K562 (cell line): ENCODE measurements around the gene RPL39. TPM values are rescaled to one million over a fixed set of nuclear protein-coding genes. Genes with fewer than 3 reads are reported as not detected.

ENCODE experiments used
- ATAC-seq: fragments of 200-7000 bp; cut with Tn5 transposase; 3 replicates; pipeline ENCODE4 v1.9.1; 2020; ENCODE audit warnings: moderate library complexity
- BruUV-seq: library from RNA; stranded (reverse); fragments of 400-500 nt; replicated peaks from 2 replicates; lab custom pipeline; 2021; lab: Mats Ljungman, UMichigan
- CTCF ChIA-PET: fragments of 300-600 bp; formaldehyde crosslinking; extraction: SDS; loops from one replicate; lab custom pipeline; 2021; ENCODE audit warnings: low intra/inter-chr PET ratio; lab: Yijun Ruan, JAX
- POLR2A ChIA-PET: fragments of 300-600, 350-650 bp; sonication (Branson Sonifier 250); formaldehyde crosslinking; extraction: SDS; loops from one replicate; lab custom pipeline; 2021; ENCODE audit warnings: antibody characterized with exemption, inconsistent platforms; lab: Yijun Ruan, JAX
- DNase-seq, 4 experiments: peaks; one replicate each; pipeline versions ENCODE4 v3.0.0 to v3.0.0-alpha.2; 2011 to 2018; ENCODE audit warnings: low spot score in 3 of 4, mixed read lengths in 3 of 4; ENCODE audit errors: extremely low read depth in 1 of 4
- FAIRE-seq: peaks from 2 replicates; lab custom pipeline; 2011; peaks lifted over from hg19 to GRCh38; lab: Jason Lieb, UNC
- H2AFZ ChIP-seq: 2 replicates; pipeline ENCODE4 v1.6.0; 2011; ENCODE audit warnings: low read depth, low read length, control low read depth, inconsistent platforms
- H3K27ac ChIP-seq: fragments of 200-600 bp; 3 replicates; pipeline ENCODE4 v1.8.0; 2011; ENCODE audit warnings: low read depth, mild to moderate bottlenecking, control low read depth, inconsistent platforms, low read length, moderate library complexity, mixed read lengths; ENCODE audit errors: extremely low read depth
- H3K27me3 ChIP-seq, 2 experiments: fragments of 300-600 bp in 1 of 2; 2 replicates in 1 of 2; 3 replicates in 1 of 2; pipeline versions ENCODE4 v1.6.0 to v1.8.0; 2011; ENCODE audit warnings: inconsistent platforms in 2 of 2, low read length in 2 of 2, mild to moderate bottlenecking in 1 of 2, mixed read lengths in 1 of 2, moderate library complexity in 1 of 2; ENCODE audit not compliant: control insufficient read depth in 2 of 2, insufficient read depth in 2 of 2
- H3K36me3 ChIP-seq: fragments of 300-600 bp; 3 replicates; pipeline ENCODE4 v1.8.0; 2011; ENCODE audit warnings: mild to moderate bottlenecking, low read length, inconsistent platforms; ENCODE audit not compliant: control insufficient read depth, insufficient read depth
- H3K4me1 ChIP-seq, 2 experiments: fragments of 200-600 bp in 1 of 2; replicated peaks in 1 of 2; 2 replicates in 1 of 2; 3 replicates in 1 of 2; pipeline versions ENCODE4 v1.5.1 to v1.8.0; 2011; ENCODE audit warnings: inconsistent platforms in 2 of 2, low read length in 2 of 2, mild to moderate bottlenecking in 1 of 2, mixed read lengths in 1 of 2, moderate library complexity in 1 of 2; ENCODE audit not compliant: control insufficient read depth in 2 of 2, insufficient read depth in 2 of 2
- H3K4me2 ChIP-seq: 2 replicates; pipeline ENCODE4 v1.6.1; 2011; ENCODE audit warnings: low read length, control low read depth, inconsistent platforms, mixed read lengths; ENCODE audit not compliant: insufficient read depth
- H3K4me3 ChIP-seq: fragments of 200-600 bp; sonication (generic), shearing (Covaris generic); 2 replicates; pipeline ENCODE4 v1.5.1; 2016; ENCODE audit warnings: control low read depth, inconsistent platforms
- H3K79me2 ChIP-seq: fragments of 200-600 bp; 3 replicates; pipeline ENCODE4 v1.8.0; 2011; ENCODE audit warnings: low read length, inconsistent platforms; ENCODE audit not compliant: control insufficient read depth, insufficient read depth
- H3K9ac ChIP-seq, 2 experiments: 2 replicates each; pipeline versions ENCODE4 v1.6.0 to v1.6.1; 2011; ENCODE audit warnings: low read depth in 2 of 2, low read length in 2 of 2, control low read depth in 1 of 2, inconsistent platforms in 1 of 2, mild to moderate bottlenecking in 1 of 2, mixed read lengths in 1 of 2; ENCODE audit not compliant: insufficient read depth in 1 of 2
- H3K9me1 ChIP-seq: one replicate; pipeline ENCODE4 v1.6.0; 2011; ENCODE audit warnings: inconsistent platforms, mild to moderate bottlenecking, low read length, moderate library complexity; ENCODE audit not compliant: control insufficient read depth, insufficient read depth
- H3K9me3 ChIP-seq: replicated peaks from 2 replicates; pipeline ENCODE4 v1.5.1; 2011; ENCODE audit warnings: low read depth, low read length, inconsistent platforms; ENCODE audit not compliant: control insufficient read depth, insufficient read depth
- H4K20me1 ChIP-seq: replicated peaks from 2 replicates; pipeline ENCODE4 v1.6.1; 2011; ENCODE audit warnings: low read length, inconsistent platforms, mixed read lengths; ENCODE audit not compliant: control insufficient read depth, insufficient read depth
- CHD1 ChIP-seq: fragments of 200-600 bp; sonication (generic); IDR thresholded peaks from one replicate; pipeline ENCODE4 v1.6.1; 2012; ENCODE audit warnings: mild to moderate bottlenecking, moderate library complexity, low read length, inconsistent platforms
- CREM ChIP-seq: IDR thresholded peaks from 2 replicates; pipeline ENCODE4 v1.6.1; 2014; ENCODE audit warnings: antibody characterized with exemption, low read depth
- CTCF ChIP-seq, 3 experiments: IDR thresholded peaks in 2 of 3; conservative IDR thresholded peaks in 1 of 3; 2 replicates each; pipeline ENCODE4 v1.5.1; 2011 to 2012; ENCODE audit warnings: low read length in 3 of 3, mild to moderate bottlenecking in 3 of 3, control low read depth in 2 of 3, improper control_type of control experiment in 1 of 3, inconsistent platforms in 1 of 3, low read depth in 1 of 3, mixed read lengths in 1 of 3, moderate library complexity in 1 of 3; ENCODE audit not compliant: insufficient read depth in 2 of 3
- FOXK1 ChIP-seq: sonication (generic); formaldehyde crosslinking; IDR thresholded peaks from 2 replicates; pipeline ENCODE4 v1.8.0; 2022; ENCODE audit warnings: missing genetic modification reagents, mild to moderate bottlenecking, borderline replicate concordance
- KLF16 ChIP-seq: IDR thresholded peaks from 2 replicates; pipeline ENCODE4 v1.6.1; 2016; ENCODE audit warnings: antibody characterized with exemption
- POLR2A ChIP-seq: fragments of 450-650 bp; conservative IDR thresholded peaks from 2 replicates; pipeline ENCODE4 v1.6.1; 2016
- POLR2AphosphoS5 ChIP-seq: IDR thresholded peaks from 2 replicates; pipeline ENCODE4 v1.6.1; 2011; ENCODE audit warnings: mild to moderate bottlenecking, low read depth, low read length, moderate library complexity; ENCODE audit not compliant: control insufficient read depth, insufficient read depth
- POLR2B ChIP-seq: fragments of 450-650 bp; IDR thresholded peaks from 2 replicates; pipeline ENCODE4 v1.6.1; 2018; ENCODE audit warnings: low read depth; ENCODE audit not compliant: partially characterized antibody
- PRDM10 ChIP-seq: fragments of 450-650 bp; IDR thresholded peaks from 2 replicates; pipeline ENCODE4 v1.6.1; 2018; ENCODE audit not compliant: partially characterized antibody
- RAD21 ChIP-seq, 2 experiments: fragments of 250-450 bp in 1 of 2; fragments of 450-650 bp in 1 of 2; sonication (Bioruptor Pico) in 1 of 2; formaldehyde crosslinking in 1 of 2; IDR thresholded peaks in 1 of 2; conservative IDR thresholded peaks in 1 of 2; 2 replicates each; pipeline versions ENCODE4 v1.4.0 to v1.8.0; 2020 to 2022; ENCODE audit warnings: mild to moderate bottlenecking in 2 of 2, moderate library complexity in 1 of 2
- RBFOX2 ChIP-seq: fragments of 200-400 bp; formaldehyde crosslinking; IDR thresholded peaks from 2 replicates; pipeline ENCODE4 v1.6.1; 2017; ENCODE audit warnings: low read depth, mild to moderate bottlenecking, low read length, moderate library complexity
- RCOR1 ChIP-seq, 2 experiments: IDR thresholded peaks; 2 replicates each; pipeline ENCODE4 v1.6.1; 2012; ENCODE audit warnings: low read depth in 2 of 2, low read length in 2 of 2, borderline replicate concordance in 1 of 2, improper control_type of control experiment in 1 of 2
- SAFB ChIP-seq: fragments of 200-400 bp; formaldehyde crosslinking; IDR thresholded peaks from 2 replicates; pipeline ENCODE4 v1.6.1; 2017; ENCODE audit warnings: low read depth, low read length, borderline replicate concordance
- SUPT5H ChIP-seq: fragments of 450-650 bp; IDR thresholded peaks from 2 replicates; pipeline ENCODE4 v1.6.1; 2016
- TEAD2 ChIP-seq: fragments of 450-650 bp; IDR thresholded peaks from 2 replicates; pipeline ENCODE4 v1.6.1; 2016; ENCODE audit warnings: missing genetic modification characterization, control low read depth, missing compliant biosample characterization
- WGBS: fragments of 100-300 bp; shearing (Covaris generic); methylation state at CpG from one replicate; pipeline ENCODE4 v1.1.6; 2016; ENCODE audit warnings: low coverage, mixed read lengths; ENCODE audit not compliant: insufficient coverage; ENCODE audit errors: missing lambda C conversion rate; 5-methylcytosine and 5-hydroxymethylcytosine counted together
- in situ Hi-C: fragments of 300-500 bp; cut with MboI; formaldehyde crosslinking; loops from 4 replicates; pipeline ENCODE4 v1.15.0; 2018; ENCODE audit warnings: inconsistent platforms, mixed read lengths
- intact Hi-C: fragments of 100-400 bp; cut with micrococcal nuclease; formaldehyde crosslinking; loops from 2 replicates; pipeline ENCODE4 v1.14.2; 2022
- polyA plus RNA-seq, 8 experiments: library from polyadenylated mRNA; depleted of rRNA in 4 of 8; stranded (reverse) in 5 of 8; unstranded in 3 of 8; fragments of >200 nt; fragmentation: Nextera tagmentation in 2 of 8; fragmentation: Illumina TruSeq in 1 of 8; extraction: Ambion mirVana in 2 of 8; extraction: Trizol in 1 of 8; gene quantifications; 2 replicates each; pipeline versions ENCODE4 v1.2.1 to v1.2.3, GENCODE V29; 2011 to 2014; ENCODE audit warnings: inconsistent platforms in 1 of 8, missing spikeins in 1 of 8
- total RNA-seq, 7 experiments: library from RNA; depleted of rRNA in 6 of 7; stranded (reverse); fragments of >200 nt in 6 of 7; fragmentation: Illumina TruSeq in 2 of 7; extraction: Trizol in 2 of 7; gene quantifications; 2 replicates each; pipeline versions ENCODE4 v1.2.1 to v1.2.3, GENCODE V29; 2011 to 2021; ENCODE audit warnings: low replicate concordance in 1 of 7

The RPL39 gene
- total and polyA plus RNA-seq, 9 of the 15 experiments (the other 6 are each of a cell fraction or from before 2014, with no cell fraction given): 1,382 to 5,043 (median 3,226) TPM

- peak; percentile 40 for TF ChIP-seq PRDM10
- peak; percentile 18 to 45; a peak in 2 of 4 replicates for TF ChIP-seq RAD21 (CRISPR knock-in tag; conservative IDR thresholded peaks at IDR 0.05 in 1 of 2, IDR thresholded peaks at IDR 0.05 in 1 of 2)
- peak; percentile 75 for TF ChIP-seq CHD1
These were observed 423 bp downstream of the RPL39 start (continued) for GRCh38 chrX:119790977-119791436.

DNA sequence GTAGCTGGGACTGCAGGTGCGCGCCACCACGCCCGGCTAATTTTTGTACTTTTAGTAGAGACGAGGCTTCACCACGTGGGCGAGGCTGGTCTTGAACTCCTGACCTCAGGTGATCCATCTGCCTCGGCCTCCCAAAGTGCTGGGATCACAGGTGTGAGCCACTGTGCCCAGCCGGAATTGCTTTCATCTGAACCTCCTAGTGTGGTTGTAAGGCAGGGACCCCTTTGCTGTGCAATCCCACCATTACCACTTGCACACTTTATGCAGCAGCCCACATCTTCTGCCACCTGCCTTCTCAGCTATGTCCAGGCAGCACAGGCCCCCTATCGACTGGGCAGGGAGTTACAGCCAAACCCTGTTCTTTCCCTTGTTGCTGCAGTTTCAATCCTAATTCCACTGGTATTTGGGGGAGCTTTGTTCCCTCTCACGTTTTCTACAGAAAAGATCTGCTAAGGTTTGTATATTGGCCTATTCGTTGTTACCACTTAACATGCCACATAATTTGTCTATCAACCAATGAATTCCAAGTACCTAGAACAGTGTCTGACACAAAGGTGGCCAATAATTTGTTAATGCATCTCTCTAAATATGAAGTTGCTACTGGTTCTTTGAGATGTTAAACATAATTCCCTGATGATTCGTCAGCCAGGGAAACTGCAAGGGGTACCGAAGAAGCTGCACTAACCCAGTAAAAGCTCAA lies 6.5 kb downstream of the RPL39 start:
- no TSS peak for BruUV-seq
- FAIRE-seq (peak; percentile 68), ATAC-seq (peak; percentile 85), DNase-seq (peak; percentile 27 to 58 (median 42))
- Histone ChIP-seq H3K9me3 (no peaks in the 10 kb centered on the region), H3K27ac (no peak overlapping the region), H3K4me1 (peaks cover 6 to 7% of the 10 kb centered on the region in 2 experiments; a peak in 3 of 5 replicates), H3K4me2 (no peak overlapping the region), H3K36me3 (peaks cover 79% of the 10 kb centered on the region), H3K9ac (no peak overlapping the region), H3K27me3 (no peaks in the 10 kb centered on the region), H4K20me1 (peaks cover 43% of the 10 kb centered on the region), H2AFZ (no peak overlapping the region), H3K4me3 (no peak overlapping the region), H3K9me1 (no peaks in the 10 kb centered on the region), H3K79me2 (peaks cover 49% of the 10 kb centered on the region)
- 65% methylated on average over 14 of the region's 14 CpGs for WGBS
- in situ Hi-C loops: no loop called here
- POLR2A ChIA-PET: interaction anchor here (0.5 to 2.2 kb wide), 6 partner anchors 10 to 307 kb away, joined by 3 to 11 read pairs (median 3); no protein-coding TSS in a partner anchor
- intact Hi-C loops: no loop called here
- CTCF ChIA-PET: no interaction called here
- TF ChIP-seq CTCF (IDR thresholded peaks at IDR 0.05 in 2 of 3, conservative IDR thresholded peaks at IDR 0.05 in 1 of 3; ENCODE audit: insufficient read depth in 2 of 3, low read depth in 1 of 3, low read length in 3 of 3) (peak; percentile 61 to 71 (median 70)), TEAD2 (tag) (no peak), RBFOX2 (peak; percentile 56), RCOR1 (IDR thresholded peaks at IDR 0.05; ENCODE audit: borderline replicate concordance in 1 of 2, low read depth in 2 of 2, low read length in 2 of 2) (no peak), SAFB (no peak), POLR2A (peak; percentile 67), KLF16 (no peak), POLR2B (peak; percentile 59), FOXK1 (no peak), POLR2AphosphoS5 (peak; percentile 48; the same call in 1 of the 2 replicates), CREM (0 out of 2 replicates have a peak, but pooled peaks have one; percentile 16), SUPT5H (peak; percentile 60)
